ENCODE data around the gene ATP2B2.

ATP2B2 gene

DNA sequence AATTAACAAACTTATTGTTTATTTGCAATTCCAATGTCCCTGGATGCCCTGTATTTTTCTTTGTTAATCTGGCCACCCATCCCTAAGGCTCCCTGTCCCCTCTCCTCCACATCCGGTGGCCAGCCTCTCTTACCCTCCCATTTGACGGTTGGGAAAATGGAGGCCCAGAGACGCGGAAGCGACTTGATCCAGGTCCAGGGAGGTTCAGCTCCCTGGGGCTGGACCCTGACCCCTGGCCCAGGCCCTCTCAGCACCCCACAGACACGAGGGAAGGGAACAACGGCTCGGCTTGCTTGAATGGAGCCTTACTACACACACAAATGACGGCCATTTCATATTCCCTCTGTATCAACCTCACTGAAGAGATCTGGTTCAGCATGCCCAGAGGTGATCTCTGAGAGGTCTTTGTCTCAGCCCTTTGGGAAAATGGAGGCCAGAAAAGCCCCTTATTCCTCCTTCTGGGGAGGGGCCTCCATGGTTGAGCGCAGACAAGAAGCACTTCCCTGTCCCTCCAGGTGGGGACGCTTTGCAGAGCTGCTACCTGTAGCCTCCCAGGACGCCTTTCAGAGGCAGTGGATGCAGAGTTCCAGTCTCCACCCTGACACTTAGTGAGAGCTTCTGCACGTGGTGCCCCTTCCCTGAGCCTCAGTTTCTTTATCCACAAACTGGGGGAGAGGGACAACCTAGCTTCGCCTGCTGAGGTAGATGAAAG, 82.1 kb downstream of the ATP2B2 start:
- DNase-seq = no peak

DNA sequence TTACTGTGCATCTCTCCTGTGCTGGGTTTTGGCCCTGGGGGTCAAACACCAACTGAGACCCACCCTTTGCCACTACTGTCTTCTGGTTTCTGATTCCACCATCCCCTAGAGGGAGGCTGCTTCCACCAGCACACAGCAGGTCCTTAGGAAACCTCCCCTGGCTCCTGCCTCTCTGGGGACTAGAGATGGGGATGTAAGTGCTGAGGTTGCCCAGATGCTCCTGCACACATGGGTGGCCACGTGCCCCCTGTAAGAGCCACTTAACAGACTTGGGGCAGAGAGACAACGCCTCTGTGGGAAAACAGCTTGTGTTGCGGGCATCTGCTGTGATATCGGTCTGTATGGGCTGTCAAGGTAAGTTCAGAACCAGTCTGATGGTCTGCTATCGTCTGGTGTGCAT, 83.4 kb downstream of the ATP2B2 start:
- no peak for DNase-seq

DNA sequence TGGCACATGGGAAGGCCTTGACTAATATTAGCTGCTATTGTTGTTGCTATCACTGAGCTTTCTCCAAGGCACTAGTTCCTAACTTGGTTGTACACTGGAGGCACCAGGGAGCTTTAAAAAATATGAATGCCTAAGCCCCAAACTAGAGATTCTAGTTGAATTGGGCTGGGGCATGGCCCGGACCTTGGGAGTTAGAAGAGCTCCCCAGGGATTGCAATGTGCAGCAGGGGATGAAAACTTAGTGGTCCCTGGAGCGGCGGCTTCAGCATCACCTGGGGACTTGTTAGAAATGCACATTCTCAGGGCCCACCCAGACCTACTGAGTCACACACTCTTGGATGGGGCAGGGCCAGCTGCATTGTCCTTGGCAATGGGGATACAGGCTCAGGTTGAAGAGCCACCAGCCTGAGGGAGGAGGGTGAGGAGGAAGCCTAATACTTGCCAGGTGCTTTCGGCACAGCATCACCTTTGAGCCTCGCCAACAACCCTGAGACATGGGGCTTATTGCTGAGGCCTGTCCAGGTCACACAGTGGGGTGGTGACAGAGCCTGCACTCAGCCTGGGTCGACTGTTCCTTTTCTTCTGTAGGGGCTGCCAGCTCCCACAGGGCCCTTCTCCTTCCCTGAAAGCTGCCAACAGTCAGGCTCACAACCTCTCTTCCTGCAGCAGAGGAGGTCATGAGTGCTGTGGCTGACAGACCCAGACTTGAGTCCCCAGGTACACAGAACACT, 84.5 kb downstream of the ATP2B2 start:
- DNase-seq = peak; percentile 6 to 27

DNA sequence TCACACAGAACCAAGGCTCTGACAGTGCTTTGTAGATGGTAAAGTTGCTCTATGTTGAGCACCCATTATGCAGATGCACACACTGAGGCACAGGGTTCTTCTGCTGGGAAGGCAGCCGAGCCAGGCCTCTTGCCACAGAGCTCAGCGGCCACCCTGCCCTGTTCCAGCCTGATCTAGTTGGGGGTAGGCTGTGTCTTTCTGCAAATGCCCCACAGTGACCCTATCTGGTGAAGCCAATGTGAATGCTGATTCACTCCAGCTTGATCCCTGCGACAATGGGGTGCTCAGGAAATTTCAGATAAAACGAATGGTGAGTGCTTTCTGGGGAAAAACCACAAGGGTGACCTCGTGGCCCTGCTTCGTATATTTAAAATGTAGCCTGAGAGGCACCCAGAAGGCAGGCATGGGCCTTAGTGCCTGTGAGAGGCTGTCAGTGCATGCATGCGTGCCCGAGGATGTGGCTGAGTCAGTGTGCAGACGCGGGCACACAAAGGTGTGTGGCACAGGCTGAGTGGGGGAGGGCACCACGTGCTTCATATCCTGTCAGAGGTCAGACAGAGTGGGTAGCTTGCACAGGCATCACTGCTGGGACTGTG, 85.7 kb downstream of the ATP2B2 start:
- no peak for DNase-seq

DNA sequence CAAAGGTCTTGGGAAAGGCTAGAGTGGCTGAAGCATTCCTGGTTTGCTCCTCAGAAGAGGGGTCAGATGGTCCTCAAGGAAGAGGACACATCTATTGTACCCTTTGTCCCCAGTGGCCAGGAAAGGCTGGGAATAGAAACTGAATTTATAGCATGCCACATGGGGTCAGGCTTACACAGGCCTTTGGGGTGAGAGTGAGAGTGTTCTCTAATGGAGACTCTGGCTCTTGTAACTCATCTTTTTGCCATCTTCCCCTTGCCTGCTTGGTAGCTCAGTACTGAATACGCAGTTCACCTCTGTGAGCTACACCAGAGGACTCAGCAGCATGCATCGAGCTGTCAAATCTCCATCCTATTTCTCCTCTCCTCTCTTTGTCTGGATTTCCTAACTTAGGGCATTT, 87.5 kb downstream of the ATP2B2 start:
- DNase-seq = no peak

DNA sequence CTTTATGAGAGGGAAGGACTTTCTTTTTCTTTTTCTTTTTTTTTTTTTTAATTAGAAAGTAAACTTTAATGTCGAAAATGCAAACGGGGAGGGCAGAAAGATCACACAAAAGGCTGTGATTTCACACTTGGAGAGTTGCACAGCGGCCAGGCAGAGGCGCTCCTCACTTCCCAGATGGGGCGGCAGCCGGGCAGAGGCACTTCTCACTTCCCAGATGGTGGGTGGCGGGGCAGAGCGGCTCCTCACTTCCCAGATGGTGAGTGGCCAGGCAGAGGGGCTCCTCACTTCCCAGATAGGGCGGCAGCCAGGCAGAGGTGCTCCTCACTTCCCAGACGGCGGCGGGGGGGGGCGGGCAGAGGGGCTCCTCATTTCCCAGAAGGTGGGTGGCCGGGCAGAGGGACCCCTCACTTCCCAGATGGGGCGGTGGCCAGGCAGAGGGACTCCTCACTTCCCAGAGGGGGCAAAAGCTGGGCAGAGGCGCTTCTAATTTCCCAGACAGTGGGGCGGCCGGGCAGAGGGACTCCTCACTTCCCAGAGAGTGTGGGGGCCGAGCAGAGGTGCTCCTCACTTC, 88.6 kb downstream of the ATP2B2 start:
- DNase-seq = no peak

DNA sequence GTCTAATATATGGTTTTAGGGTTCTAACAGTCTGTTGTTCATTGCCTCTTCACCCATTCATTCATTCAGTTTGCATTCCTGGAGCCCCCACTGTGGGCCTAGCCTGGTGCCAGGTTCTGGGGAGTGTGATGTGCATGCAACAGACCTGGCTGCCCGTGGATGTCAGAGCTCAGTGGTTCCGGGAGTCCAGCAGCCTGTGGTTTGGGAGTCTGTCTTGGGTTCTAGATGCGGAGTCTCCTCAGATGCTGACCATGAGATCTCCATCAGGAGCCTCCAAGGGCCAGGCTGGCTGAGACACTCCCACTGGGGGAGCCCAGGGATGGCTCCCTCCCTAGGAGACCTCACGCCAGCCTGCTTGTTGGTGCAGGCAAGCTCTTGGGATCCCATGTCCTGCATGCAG, 92.3 kb downstream of the ATP2B2 start:
- DNase-seq = no peak

DNA sequence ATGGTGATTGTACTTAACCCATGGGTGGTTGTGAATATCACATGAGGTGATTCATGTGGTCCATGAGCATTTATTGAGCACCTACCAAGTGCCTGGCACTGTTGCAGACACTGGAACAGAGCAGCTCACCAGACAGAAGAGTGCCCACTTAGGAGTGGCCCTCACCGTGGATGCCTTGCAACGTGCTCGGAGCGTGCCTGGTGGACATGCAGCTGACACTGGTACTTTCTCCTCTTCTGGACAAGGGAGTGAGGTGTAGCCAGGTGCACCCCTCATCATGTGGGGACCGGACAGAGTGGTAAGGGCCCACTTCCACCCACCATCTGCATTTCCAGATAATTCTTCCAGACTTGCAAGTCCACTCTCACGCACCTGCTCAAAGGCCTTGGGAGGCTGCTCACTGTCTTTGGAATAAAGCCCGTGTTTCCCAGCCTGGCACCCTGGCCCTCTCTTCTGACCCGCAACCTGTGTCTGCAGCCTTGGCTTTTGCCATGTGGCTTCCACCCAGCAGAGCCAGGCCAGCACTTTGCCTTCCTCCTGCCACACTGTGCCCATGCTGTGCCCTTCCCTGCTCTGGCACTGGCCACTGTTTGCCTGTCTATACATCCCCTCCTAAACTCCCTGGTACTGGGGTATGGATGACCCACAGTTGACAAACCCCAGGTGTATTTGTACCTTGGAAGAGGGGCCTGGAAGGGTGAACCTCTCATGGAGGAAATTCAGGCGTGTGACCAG, 93.6 kb downstream of the ATP2B2 start:
- DNase-seq = peak; percentile 75 to 88

DNA sequence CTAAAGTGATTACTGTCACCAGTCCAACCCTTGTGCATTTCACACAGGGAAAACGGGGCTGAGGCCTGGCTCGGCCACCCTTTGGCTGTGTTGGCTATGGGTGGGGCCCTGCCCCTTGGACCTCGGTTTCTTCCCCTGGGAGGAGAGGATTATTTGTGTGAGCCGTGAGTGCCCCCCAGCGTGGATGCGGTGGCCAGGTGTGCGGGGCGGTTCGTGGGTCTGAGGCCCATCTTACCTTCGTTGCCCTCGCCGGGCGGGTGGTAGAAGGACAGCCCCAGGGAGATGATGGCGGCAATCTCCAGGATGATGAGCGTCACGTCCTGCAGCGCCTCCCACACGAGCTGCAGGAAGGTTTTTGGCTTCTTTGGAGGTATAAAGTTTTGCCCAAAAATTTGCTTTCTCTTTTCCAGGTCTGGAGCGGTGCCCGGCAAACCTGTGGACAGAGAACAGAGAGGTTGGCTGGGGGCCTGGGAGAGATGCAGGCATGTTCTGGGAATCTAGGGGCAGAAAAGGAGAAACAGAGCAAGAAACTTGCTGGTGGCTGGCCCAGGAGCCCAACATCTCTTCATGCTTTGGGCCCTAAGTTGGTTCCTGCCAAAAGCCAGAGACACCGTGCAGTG, 94.9 kb downstream of the ATP2B2 start:
- no peak for DNase-seq

DNA sequence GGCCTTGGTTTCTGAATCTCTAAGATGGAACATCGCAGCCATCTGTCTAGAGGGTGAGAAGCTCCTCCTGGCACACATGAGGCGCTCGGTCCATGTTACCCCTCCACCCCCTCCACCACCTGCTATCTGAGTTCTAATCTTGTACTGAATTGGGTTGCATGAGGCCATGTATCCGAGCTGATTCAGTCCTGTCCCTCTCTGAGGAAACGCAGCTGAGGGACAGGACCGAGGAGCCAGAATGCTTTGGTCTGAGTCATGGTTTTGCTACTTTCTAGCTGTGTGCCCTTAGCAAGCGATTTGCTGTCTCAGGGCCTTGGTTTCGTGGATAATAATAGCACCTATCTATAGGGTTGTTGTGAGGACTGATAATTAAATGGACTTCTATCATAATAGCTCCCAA, 96.7 kb downstream of the ATP2B2 start:
- DNase-seq = no peak

DNA sequence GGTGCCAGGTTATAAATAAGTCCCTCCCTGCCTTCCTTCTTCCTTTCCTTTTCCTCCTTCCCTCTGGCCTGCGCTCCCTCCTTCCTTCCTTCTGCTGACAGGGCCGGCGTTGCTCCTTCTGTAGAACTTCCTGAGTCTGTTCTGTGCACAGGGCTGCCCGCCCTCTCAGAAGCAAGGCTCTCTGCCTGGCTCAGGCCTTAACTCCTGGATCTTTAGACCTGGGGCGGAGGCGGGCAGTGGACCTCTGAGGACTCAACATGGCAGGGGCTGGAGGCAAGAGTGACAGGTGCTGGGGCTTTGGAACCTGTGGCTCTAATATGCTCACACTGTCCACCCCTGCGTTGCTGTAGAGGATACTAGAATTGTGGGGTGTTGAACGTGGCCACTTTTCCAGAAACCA, 98.0 kb downstream of the ATP2B2 start:
- DNase-seq = no peak

DNA sequence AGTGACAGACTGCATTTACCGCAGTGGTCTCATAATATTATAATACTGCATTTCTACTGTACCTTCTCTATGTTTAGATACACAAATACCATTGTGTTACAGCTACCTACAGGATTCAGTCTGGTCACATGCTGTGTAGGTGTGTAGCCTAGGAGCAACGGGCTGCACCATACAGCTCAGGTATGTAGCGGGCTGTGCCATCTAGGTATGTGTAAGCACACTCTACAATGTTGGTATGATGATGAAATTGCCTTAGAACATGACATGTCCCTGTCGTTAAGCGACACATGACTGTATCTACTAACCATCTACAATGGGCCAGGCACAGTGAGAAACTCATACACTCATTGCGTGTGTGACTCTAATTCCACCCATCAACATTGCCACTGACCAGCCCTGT, 99.0 kb downstream of the ATP2B2 start:
- no peak for DNase-seq

DNA sequence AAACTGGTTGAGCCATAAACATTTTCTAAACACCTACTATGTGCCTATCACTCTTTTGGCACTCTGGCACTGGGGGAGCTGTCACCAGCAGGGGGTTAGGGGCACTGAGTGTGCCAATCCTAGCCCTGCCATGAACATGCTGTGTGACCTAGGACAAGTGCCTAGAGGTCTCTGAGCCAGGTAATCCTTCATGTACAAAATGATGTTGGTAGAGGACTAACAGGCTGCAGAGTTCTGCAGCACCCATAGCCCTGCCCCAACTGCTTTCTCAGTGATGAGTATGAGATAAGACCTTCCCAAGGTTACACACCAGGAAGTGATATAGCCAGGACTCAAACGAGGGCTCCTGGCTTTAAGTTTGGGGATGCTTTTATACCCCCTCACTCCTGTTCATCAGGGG, 99.6 kb downstream of the ATP2B2 start:
- DNase-seq = no peak

DNA sequence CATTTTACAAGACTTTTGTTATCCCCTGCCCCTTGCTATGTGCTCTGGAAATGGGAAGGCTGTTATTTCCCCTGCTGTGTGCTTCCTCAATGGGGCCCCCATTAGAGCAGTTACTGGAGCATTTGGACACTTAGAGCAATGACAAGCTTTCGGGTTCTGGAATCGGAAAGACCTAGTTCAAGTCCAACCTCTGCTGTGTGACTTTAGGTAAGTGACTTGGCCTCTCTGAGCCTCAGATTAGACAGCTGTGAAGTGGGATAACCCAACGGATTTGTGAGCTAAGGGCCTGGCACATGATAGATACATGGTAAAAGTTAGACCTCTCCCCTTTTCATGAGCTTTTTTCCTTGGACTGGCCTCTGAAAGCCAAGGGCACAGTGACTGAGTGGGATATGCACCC, 100.5 kb downstream of the ATP2B2 start:
- no peak for DNase-seq

DNA sequence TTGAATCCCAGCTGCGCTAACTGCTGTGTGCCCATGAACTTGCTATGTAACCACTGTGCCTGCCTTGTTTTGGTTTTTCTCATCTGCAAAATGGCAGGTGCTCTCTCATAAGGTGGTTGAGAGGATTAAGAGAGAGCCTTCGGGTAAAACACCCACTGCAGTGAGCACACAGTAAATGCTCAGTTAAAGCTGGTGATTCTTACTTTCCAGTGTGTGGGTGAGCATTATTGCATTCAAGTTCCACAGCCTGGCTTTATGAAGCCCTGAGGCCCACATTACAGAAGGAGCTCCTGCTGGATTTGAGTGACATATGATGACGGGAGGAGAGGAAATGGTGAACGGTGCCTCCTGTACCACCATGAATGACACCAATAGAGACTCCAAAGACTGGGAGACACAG, 101.0 kb downstream of the ATP2B2 start:
- DNase-seq = no peak

DNA sequence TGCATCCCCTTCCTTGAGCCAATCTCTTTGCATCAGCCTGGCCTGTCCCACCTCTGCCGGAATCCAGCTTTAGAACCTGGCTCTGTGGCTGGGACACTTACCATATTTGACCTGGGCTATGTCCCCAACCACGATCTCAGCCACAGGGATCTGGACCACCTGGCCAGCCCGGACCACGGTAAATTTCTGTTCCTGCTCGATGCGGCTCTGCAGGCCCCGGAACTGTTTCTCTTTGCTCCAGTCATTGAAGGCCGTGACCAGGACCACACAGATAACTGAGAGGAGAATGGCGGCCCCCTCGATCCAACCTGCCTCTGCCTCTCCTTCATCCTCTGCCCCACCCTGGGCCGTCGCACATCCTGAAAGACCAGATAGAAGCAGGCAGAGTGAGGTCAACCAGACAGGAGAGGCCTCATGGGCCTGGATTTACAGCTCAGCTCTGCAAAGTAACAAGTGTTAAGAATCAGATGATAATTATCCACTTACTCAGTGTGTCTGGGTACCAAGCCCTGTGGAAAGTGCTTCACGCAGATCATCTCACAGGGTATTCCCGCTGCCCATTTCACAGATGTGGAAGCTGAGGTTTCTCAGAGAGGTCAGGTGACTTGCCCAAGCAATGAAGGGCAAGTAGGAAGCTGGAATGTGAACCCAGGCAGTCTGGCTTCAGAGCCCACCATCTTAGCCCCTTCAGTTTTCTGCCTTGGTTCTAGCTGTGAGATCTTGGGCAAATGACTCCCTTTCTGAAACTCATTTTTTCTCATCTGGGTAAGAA, 103.2 kb downstream of the ATP2B2 start:
- no peak for DNase-seq

DNA sequence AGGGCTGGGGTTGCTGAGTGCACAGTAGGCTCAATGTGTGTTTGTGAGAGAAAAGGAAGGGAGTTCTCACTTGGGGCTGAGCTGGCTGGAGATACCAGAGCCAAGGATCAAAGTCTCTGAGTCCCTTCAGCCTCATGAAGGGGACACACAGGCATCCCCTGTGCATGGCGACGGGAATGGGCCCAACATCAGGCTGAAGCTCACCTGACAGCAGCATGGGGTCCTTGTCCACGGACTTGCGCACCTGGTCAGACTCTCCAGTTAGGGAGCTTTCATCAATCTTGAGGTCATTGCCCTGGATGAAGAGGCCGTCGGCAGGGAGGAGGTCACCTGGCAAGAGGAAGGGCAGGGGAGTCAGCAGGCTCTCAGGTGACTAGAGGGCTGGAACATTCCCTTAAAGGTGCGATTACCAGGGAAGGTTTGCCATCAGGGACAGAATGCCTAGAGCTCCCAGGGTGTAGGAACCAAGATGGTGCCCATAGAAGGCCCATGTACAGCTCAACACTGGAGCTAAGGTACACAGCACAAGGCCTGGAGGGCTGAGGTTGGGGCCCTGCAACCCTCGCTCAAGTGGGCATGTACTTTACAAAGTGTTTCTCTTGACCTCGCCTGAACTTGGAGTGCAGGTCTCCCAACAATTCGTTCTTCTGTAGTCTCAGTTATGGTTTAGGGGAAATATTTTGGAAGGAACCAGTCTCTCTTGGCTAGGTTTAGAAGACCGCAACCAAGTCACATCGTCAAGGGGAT, 104.5 kb downstream of the ATP2B2 start:
- no peak for DNase-seq

DNA sequence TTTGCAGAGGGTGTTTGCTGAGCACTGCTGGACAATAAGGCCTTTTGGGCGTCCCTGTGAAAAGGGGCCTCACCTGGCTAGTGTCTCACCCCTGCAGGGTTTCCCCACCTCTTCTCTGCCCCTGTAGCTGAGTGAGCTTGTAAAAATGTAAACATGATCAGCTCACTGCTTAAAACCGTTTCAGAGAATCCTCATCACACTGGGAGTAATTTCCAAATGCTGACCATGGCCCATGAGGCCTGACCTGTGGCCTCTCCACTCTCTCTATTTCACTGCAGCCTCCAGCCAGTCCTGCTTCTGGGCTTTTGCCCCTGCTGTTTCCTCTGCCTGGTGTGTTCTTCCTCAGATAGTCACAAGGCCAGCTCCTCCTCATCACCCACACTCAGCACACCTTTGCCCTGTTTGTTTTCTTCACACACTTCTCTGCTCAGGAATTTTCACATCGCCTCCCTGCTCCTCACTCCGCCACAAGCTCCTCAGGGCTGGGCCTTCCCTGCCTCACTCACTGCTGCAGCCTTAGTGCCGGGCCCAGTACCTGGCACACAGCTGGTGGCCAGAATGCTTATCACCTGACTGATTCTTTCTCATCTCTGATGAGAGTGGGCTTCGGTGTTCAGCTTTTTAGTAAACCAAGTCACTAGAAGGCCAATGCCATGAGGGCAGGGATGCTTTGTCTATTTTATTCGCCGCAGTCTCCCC, 105.2 kb downstream of the ATP2B2 start:
- DNase-seq = no peak

DNA sequence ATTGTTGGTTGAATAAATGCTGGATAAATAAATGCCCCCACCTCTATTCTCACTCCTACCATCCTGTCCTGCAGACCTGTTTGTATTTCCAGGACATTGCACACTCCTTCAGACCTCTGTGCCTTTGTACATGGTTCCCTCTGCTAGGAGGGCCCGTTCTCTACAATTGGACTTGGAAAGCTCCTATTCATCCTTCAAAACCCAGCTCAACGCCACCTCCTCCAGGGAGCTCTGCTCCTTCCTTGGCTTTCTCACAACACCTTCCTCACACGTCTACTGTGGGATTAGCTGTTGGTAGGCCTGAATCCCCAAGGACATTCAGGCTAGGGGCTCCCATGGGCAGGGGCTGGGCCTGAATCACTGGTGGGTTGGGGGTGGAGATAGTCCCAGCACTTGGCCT, 105.8 kb downstream of the ATP2B2 start:
- DNase-seq = no peak

DNA sequence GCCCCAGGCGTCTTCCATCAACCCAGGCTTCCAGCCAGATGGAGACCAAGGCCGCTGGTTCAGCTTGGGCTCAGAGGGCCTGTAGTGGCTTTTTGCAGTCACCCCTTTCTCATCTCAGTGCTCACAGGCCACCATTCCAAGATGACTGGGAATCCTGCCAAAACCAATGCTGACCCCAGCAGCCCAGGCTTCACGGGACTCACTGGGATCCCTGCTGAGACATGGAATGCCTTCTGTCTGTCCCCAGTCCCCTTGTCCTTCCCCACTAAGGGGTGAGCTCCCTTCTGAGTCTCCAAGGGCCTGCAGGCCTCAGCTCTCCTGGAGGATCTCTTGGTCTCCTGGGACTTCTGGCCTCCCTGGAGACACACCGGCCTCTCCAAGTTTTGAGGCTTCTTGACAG, 107.0 kb downstream of the ATP2B2 start:
- DNase-seq = no peak

DNA sequence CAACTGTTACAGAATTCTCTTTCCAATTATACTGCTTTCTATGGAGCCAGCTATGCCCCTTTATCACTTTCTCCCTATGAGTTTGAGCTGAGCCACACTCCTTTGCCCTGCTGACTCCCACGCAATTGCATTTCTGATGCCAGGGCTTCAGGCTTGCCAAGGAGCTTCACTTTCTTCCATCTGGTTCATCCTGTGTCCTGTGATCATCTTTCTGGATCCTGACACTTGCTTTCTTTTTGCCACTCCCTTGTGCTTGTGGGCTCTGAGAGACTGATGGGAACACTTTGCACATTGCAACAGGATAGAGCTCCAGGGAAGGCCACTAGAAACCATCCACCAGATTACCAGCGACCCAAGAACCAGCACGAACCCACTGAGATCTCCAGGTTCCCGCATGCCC, 107.5 kb downstream of the ATP2B2 start:
- peak; percentile 28 to 41 for DNase-seq

Measured in cerebellar nuclear complex (tissue), 1 donor.